ENCODE data around the gene MICAL2.

Gene MICAL2

GRCh38 chr11:12229450-12230229, 119.2 kb downstream of the MICAL2 start:
- no peak for DNase-seq (ENCODE audit: low read depth in 2 of 2)

GRCh38 chr11:12232160-12232559, 121.8 kb downstream of the MICAL2 start:
- no peak for DNase-seq (ENCODE audit: low read depth in 2 of 2)

GRCh38 chr11:12232817-12233601, 122.6 kb downstream of the MICAL2 start:
- no peak for DNase-seq (ENCODE audit: low read depth in 2 of 2)

- DNase-seq (ENCODE audit: low read depth in 2 of 2), result no peak
Observed at GRCh38 chr11:12233602-12233925, 123.2 kb downstream of the MICAL2 start.

GRCh38 chr11:12234221-12234620, 123.8 kb downstream of the MICAL2 start:
- DNase-seq (ENCODE audit: low read depth in 2 of 2), result no peak

GRCh38 chr11:12235080-12235479, 124.7 kb downstream of the MICAL2 start:
- DNase-seq (ENCODE audit: low read depth in 2 of 2), result no peak

GRCh38 chr11:12235553-12235946, 125.2 kb downstream of the MICAL2 start:
- DNase-seq (ENCODE audit: low read depth in 2 of 2), result no peak

GRCh38 chr11:12235947-12236743, 125.8 kb downstream of the MICAL2 start:
- DNase-seq (ENCODE audit: low read depth in 2 of 2), result no peak

- no peak for DNase-seq (ENCODE audit: low read depth in 2 of 2)
Observed at GRCh38 chr11:12236744-12237101, 126.3 kb downstream of the MICAL2 start.

GRCh38 chr11:12237381-12237784, 127.0 kb downstream of the MICAL2 start:
- no peak for DNase-seq (ENCODE audit: low read depth in 2 of 2)

- no peak for DNase-seq (ENCODE audit: low read depth in 2 of 2)
Observed at GRCh38 chr11:12238420-12238819, 128.0 kb downstream of the MICAL2 start.

- no peak for DNase-seq (ENCODE audit: low read depth in 2 of 2)
Observed at GRCh38 chr11:12239396-12239795, 129.0 kb downstream of the MICAL2 start.

GRCh38 chr11:12239804-12240371, 129.5 kb downstream of the MICAL2 start:
- no peak for DNase-seq (ENCODE audit: low read depth in 2 of 2)

GRCh38 chr11:12240677-12241076, 130.3 kb downstream of the MICAL2 start:
- no peak for DNase-seq (ENCODE audit: low read depth in 2 of 2)

GRCh38 chr11:12241401-12241800, 131.0 kb downstream of the MICAL2 start:
- DNase-seq (ENCODE audit: low read depth in 2 of 2), result no peak

GRCh38 chr11:12241971-12242672, 131.7 kb downstream of the MICAL2 start:
- DNase-seq (ENCODE audit: low read depth in 2 of 2), result no peak

- no peak for DNase-seq (ENCODE audit: low read depth in 2 of 2)
Observed at GRCh38 chr11:12242966-12243365, 132.6 kb downstream of the MICAL2 start.

- no peak for DNase-seq (ENCODE audit: low read depth in 2 of 2)
Observed at GRCh38 chr11:12243486-12243885, 133.1 kb downstream of the MICAL2 start.

GRCh38 chr11:12243911-12244550, 133.6 kb downstream of the MICAL2 start:
- DNase-seq (ENCODE audit: low read depth in 2 of 2), result no peak

GRCh38 chr11:12245091-12245490, 134.7 kb downstream of the MICAL2 start:
- no peak for DNase-seq (ENCODE audit: low read depth in 2 of 2)

GRCh38 chr11:12245549-12246016, 135.2 kb downstream of the MICAL2 start:
- DNase-seq (ENCODE audit: low read depth in 2 of 2), result no peak
